Gastroesophageal sphincter (tissue), 3 donors: ENCODE measurements around the gene GUCY1A1.

Experiments
- EP300 ChIP-seq: sonication (generic); formaldehyde crosslinking; IDR thresholded peaks from one replicate; pipeline ENCODE4 v1.6.1; 2017; ENCODE audit warnings: antibody characterized with exemption, mild to moderate bottlenecking
- POLR2A ChIP-seq, 2 donors: fragments of 450-650 bp; IDR thresholded peaks; one replicate each; pipeline ENCODE4 v1.6.1; 2017; ENCODE audit warnings: antibody characterized with exemption in 2 of 2, mild to moderate bottlenecking in 2 of 2, moderate library complexity in 1 of 2
- POLR2AphosphoS5 ChIP-seq: sonication (generic); formaldehyde crosslinking; IDR thresholded peaks from one replicate; pipeline ENCODE4 v1.6.1; 2017; ENCODE audit warnings: antibody characterized with exemption
- TF ChIP-seq, protein P1 (sequence below), 4 experiments: fragments of 200-600 bp in 2 of 4; fragments of 450-650 bp in 2 of 4; sonication (generic) in 1 of 4; IDR thresholded peaks; one replicate each; pipeline ENCODE4 v1.5.1; 2017 to 2019; ENCODE audit warnings: antibody characterized with exemption in 4 of 4, mild to moderate bottlenecking in 2 of 4, moderate library complexity in 2 of 4

DNA sequence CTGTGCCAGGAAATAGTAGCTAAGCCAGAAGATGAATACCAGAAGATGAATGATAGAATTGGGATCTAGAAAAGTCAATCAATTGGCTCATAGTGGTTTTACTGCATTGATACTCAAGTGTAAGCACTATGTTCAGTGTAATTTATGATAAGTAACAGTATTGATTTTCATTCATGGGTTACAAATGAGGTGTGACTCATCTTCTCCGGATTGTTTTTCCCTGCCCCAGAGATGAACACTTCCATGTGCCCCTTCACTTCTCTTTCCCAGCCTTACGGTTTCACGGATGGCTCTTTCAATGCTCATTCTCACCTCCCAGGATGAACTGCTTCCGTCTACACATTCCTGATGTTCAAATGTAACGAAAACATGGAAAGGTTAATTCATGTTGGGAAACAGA, 82.4 kb downstream of the GUCY1A1 start:
- TF ChIP-seq, protein P1, sequence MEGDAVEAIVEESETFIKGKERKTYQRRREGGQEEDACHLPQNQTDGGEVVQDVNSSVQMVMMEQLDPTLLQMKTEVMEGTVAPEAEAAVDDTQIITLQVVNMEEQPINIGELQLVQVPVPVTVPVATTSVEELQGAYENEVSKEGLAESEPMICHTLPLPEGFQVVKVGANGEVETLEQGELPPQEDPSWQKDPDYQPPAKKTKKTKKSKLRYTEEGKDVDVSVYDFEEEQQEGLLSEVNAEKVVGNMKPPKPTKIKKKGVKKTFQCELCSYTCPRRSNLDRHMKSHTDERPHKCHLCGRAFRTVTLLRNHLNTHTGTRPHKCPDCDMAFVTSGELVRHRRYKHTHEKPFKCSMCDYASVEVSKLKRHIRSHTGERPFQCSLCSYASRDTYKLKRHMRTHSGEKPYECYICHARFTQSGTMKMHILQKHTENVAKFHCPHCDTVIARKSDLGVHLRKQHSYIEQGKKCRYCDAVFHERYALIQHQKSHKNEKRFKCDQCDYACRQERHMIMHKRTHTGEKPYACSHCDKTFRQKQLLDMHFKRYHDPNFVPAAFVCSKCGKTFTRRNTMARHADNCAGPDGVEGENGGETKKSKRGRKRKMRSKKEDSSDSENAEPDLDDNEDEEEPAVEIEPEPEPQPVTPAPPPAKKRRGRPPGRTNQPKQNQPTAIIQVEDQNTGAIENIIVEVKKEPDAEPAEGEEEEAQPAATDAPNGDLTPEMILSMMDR (IDR thresholded peaks at IDR 0.05): no peak
- TF ChIP-seq POLR2A (IDR thresholded peaks at IDR 0.05) (no peak), EP300 (no peak), POLR2AphosphoS5 (no peak)
